ENCODE results near the gene TOM1L2. TPM values are rescaled to one million over a fixed set of nuclear protein-coding genes. Genes with fewer than 3 reads are reported as not detected.

TOM1L2 gene
- total RNA-seq, 1 experiment from 2014 or later = 24.1 TPM

- no peak overlapping the region for H3K27ac ChIP-seq (ENCODE audit: low read depth, low read length)
- H3K9me2 ChIP-seq (ENCODE audit: insufficient read depth) = no peaks in the 10 kb centered on the region
- H3K27me3 ChIP-seq (ENCODE audit: insufficient read depth, low read length) = no peaks in the 10 kb centered on the region
- ChIA-PET CTCF (no interaction called here), POLR2A (no interaction called here), RAD21 (ENCODE audit: low non-redundant PET in 1 of 2, low total read pairs in 2 of 2, uncharacterized antibody in 2 of 2, unreplicated experiment in 2 of 2) (no interaction called here)
- peaks cover 36 to 48% of the 10 kb centered on the region in 2 experiments for H3K4me1 ChIP-seq (ENCODE audit: control insufficient read depth in 1 of 2, insufficient read depth in 2 of 2, low read length in 2 of 2)
- no peak for ATAC-seq
- DNase-seq (ENCODE audit: low read depth, low spot score) = no peak
- H3K9me3 ChIP-seq (ENCODE audit: control insufficient read depth in 1 of 2, insufficient read depth in 1 of 2, low read depth in 1 of 2, low read length in 2 of 2) = no peaks in the 10 kb centered on the region
- H4K20me1 ChIP-seq (ENCODE audit: insufficient read depth) = no peaks in the 10 kb centered on the region
- intact Hi-C loops (cut with micrococcal nuclease) = no loop called here
- H3K4me3 ChIP-seq (replicated peaks in 1 of 2; ENCODE audit: low read depth in 1 of 2, low read length in 2 of 2) = no peak overlapping the region
- no peak overlapping the region for H2AFZ ChIP-seq (ENCODE audit: low read depth, low read length, poor library complexity, severe bottlenecking)
- peaks cover 7% of the 10 kb centered on the region; the same call in 1 of the 2 replicates for H3K79me2 ChIP-seq (ENCODE audit: insufficient read depth, low read length)
- no peaks in the 10 kb centered on the region for H3K36me3 ChIP-seq (ENCODE audit: control insufficient read depth in 1 of 2, insufficient read depth in 2 of 2, low read length in 2 of 2)
- H3K9ac ChIP-seq (ENCODE audit: low read length) = no peak overlapping the region
- TF ChIP-seq TCF7L2 (IDR thresholded peaks at IDR 0.05; ENCODE audit: borderline replicate concordance, extremely low read depth, insufficient read depth, insufficient read length) (no peak), ELF1 (IDR thresholded peaks at IDR 0.05; ENCODE audit: borderline replicate concordance, low read depth) (no peak), ZNF274 (IDR thresholded peaks at IDR 0.05; ENCODE audit: low read depth, low read length) (no peak), ZBTB33 (IDR thresholded peaks at IDR 0.05; ENCODE audit: extremely low read depth, insufficient replicate concordance, low read length) (no peak), CBX3 (IDR thresholded peaks at IDR 0.05; ENCODE audit: low read depth) (no peak), EGR1 (IDR thresholded peaks at IDR 0.05; ENCODE audit: low read depth) (no peak), YY1 (IDR thresholded peaks at IDR 0.05; ENCODE audit: extremely low read depth, insufficient replicate concordance, low read depth, low read length) (no peak), FOSL1 (IDR thresholded peaks at IDR 0.05; ENCODE audit: low read depth) (no peak), ATF3 (IDR thresholded peaks at IDR 0.05) (no peak), EZH2 (IDR thresholded peaks at IDR 0.05) (no peak), JUND (IDR thresholded peaks at IDR 0.05) (no peak), CTCF (IDR thresholded peaks at IDR 0.05 in 2 of 3, conservative IDR thresholded peaks at IDR 0.05 in 1 of 3; ENCODE audit: borderline replicate concordance in 1 of 3, insufficient read depth in 1 of 3, low read depth in 2 of 3, low read length in 2 of 3) (no peak), POLR2AphosphoS5 (IDR thresholded peaks at IDR 0.05; ENCODE audit: low read depth, low read length) (no peak), RAD21 (IDR thresholded peaks at IDR 0.05; ENCODE audit: low read depth) (no peak), ZFX (IDR thresholded peaks at IDR 0.05) (no peak), CEBPB (IDR thresholded peaks at IDR 0.05; ENCODE audit: low read depth) (no peak)
- BruUV-seq (replicated peaks) = no TSS peak
- H3K4me2 ChIP-seq (ENCODE audit: low read length) = 0 out of 2 replicates have a peak overlapping the region, but pooled peaks have one; percentile 63
These were observed 11.6 kb downstream of the TOM1L2 start for GRCh38 chr17:17960500-17961030.
